ENCODE measurements around the gene TMEM45B. TPM values are rescaled to one million over a fixed set of nuclear protein-coding genes. Genes with fewer than 3 reads are reported as not detected.
"Not testable (repeated sequence)": the region's sequence is repeated elsewhere in the genome, so short reads cannot be mapped to it uniquely, and the experiment has no call there.

TMEM45B gene
- total RNA-seq, 1 donor from 2014 or later, result 0.10 TPM

DNA sequence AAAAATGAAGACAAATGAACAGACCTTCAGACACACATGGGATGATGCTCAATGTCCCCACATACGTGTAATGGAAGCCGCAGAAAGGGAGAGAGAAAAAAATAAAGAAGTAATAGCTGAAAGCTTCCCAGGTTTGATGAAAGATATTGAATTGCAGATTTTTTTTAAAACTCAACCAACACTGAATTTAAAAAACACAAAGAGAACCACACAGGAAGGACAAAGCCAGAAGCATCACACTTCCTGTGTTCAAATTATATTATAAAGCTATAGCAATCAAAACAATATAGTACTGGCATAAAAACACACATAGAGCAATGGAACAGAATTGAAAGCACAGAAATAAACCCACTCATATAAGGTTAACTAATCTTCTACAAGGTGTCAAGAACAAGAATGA, 26.5 kb downstream of the TMEM45B start:
- intact Hi-C loops (cut with micrococcal nuclease), result no loop called here
- no peak for DNase-seq
- no peak for ATAC-seq

DNA sequence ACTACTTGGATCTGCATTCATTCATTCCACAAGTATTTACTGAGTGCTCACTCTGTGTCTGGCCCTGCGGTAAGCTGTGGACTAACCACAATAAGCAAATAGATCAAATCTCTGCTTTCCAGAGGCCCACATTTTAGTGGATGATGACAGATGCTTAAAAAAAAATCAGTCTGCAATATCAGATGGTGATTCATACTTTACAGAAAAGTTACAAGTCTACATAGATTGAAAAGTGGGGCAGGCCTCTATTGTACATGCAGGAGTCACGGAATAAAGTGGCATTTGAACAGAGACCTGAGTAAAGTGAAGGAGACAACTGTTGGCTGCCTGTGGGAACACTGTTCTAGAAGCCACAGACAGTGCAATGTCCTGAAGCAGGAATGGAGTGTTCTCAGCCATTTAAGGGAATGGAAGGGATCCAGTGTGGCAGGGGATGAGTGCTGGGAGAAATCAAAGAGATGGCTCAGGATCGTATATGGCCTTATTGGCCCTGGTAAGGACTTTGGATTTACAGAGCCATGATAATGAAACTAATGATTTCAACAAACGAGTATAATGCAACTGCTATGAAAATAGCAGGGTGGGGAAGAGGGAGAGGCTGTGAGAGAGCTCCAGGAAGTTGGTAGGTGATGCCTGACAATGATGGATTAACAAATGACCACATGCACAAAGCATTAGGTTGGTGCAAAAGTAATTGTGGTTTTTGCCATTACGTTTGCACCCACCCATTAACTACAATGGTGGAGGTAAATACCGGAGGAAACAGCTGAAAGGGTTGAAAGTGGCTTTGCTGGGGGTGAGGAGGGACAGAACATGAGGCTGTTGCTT, 31.1 kb downstream of the TMEM45B start:
- ATAC-seq (peak; percentile 58), DNase-seq (no peak)
- intact Hi-C loops (cut with micrococcal nuclease), result no loop called here

- not testable (repeated sequence) for ATAC-seq, DNase-seq
Observed at GRCh38 chr11:129847361-129847760, 31.7 kb downstream of the TMEM45B start.

GRCh38 chr11:129849447-129850130, 33.9 kb downstream of the TMEM45B start:
- ATAC-seq (no peak), DNase-seq (no peak)
- intact Hi-C loops (cut with micrococcal nuclease), result no loop called here

More at GRCh38 chr11:129847361-129847760, 31.7 kb downstream of the TMEM45B start:
- intact Hi-C loops (cut with micrococcal nuclease), result not testable (repeated sequence)

GRCh38 chr11:129852125-129852740, 36.6 kb downstream of the TMEM45B start:
- no peak for ATAC-seq
- DNase-seq, result no peak
- intact Hi-C loops (cut with micrococcal nuclease), result no loop called here

DNA sequence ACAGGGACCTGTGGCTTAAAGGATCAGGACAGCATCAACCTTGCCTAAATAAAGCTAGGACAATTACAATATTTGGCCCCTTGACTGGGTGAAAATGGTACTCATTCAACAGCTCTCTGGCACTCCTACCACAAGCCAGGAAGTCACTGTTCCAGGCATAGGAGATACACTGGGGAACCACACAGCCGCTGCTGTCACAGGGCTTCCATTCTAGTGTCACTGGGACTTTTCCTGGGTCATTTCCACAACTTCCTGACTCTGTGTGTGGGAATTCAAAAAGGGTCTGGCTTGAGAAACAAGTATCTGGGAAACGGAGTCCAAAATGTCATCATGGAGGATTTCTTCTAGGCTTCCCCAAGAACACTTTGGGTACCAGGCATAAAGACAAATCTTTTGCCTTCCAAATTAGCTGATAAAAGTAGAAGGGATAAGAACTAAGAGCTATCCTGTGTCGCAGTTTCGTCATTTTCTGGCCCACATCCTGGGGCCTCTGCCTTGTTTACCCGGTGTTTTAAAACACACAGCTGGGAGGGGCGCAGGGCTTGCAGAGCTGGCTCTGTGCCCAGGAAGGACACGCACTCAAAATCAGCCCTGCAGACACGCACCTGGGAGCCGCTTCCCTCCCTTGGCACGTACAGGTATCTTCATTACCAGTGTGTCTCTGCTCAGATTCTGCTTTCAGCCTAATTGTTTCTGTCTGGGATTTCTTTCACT, 38.0 kb downstream of the TMEM45B start:
- DNase-seq, result peak; percentile 51
- peak; percentile 54 for ATAC-seq
- intact Hi-C loops (cut with micrococcal nuclease), result no loop called here

GRCh38 chr11:129854232-129854805, 38.7 kb downstream of the TMEM45B start:
- DNase-seq (no peak), ATAC-seq (no peak)
- intact Hi-C loops (cut with micrococcal nuclease), result no loop called here

- no peak for DNase-seq
- no peak for ATAC-seq
- intact Hi-C loops (cut with micrococcal nuclease), result no loop called here
Observed at GRCh38 chr11:129855086-129855485, 39.4 kb downstream of the TMEM45B start.

- intact Hi-C loops (cut with micrococcal nuclease), result no loop called here
- ATAC-seq, result no peak
- DNase-seq, result no peak
Observed at GRCh38 chr11:129856036-129856435, 40.4 kb downstream of the TMEM45B start.

- intact Hi-C loops (cut with micrococcal nuclease), result no loop called here
- ATAC-seq, result peak; percentile 88
- peak; percentile 58 for DNase-seq
Observed at GRCh38 chr11:129861702-129862522, 46.3 kb downstream of the TMEM45B start.

- intact Hi-C loops (cut with micrococcal nuclease), result no loop called here
- ATAC-seq (no peak), DNase-seq (no peak)
Observed at GRCh38 chr11:129864811-129865210, 49.2 kb downstream of the TMEM45B start.

DNA sequence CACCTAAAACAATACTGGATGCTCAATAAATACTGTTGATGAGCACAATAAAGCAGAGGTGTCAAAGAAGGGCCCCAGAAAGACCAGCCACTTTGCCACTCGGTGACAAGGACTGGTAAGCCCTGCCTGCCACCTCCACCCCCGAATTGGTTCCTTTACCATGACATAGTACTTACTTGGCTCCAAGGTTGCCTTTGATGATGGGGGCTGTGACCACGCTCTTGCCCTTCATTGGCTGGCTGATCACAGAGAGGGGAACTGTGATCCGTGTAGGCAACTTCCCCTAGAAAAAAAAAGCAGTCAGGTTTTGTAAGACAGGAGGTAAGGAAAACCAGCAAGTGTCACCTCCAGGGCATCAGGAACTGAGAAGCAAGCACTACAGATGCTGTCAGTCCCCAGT, 50.1 kb downstream of the TMEM45B start:
- intact Hi-C loops (cut with micrococcal nuclease), result no loop called here
- no peak for DNase-seq
- ATAC-seq, result no peak

- intact Hi-C loops (cut with micrococcal nuclease), result no loop called here
- peak; percentile 53 for ATAC-seq
Observed at GRCh38 chr11:129866311-129866710, 50.7 kb downstream of the TMEM45B start.

GRCh38 chr11:129868626-129869025, 53.0 kb downstream of the TMEM45B start:
- DNase-seq; ATAC-seq; intact Hi-C loops (cut with micrococcal nuclease): not testable (repeated sequence)

More at GRCh38 chr11:129866311-129866710, 50.7 kb downstream of the TMEM45B start:
- DNase-seq, result no peak

- intact Hi-C loops (cut with micrococcal nuclease), result no loop called here
- peak; percentile 58 for ATAC-seq
- DNase-seq, result no peak
Observed at GRCh38 chr11:129871914-129872313, 56.3 kb downstream of the TMEM45B start.

DNA sequence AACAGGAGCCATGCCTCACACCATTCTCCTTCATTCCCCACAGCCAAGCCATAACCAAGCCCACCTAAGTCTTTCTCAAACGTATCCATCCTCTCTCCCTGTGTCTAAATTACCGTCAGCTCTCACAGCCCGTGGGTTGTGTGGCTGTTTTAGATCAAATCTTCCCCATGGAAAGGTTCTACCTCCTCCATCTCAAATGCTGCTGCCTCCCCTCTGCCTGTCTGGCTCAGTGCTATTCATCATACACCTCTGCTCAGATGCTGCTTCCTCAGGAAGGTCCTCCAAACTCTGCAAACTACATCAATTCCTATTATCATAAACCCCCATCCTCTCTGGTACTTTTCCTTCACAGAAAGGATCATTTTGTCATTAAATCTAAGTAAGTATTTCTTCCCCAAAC, 64.7 kb downstream of the TMEM45B start:
- ATAC-seq, result no peak

DNA sequence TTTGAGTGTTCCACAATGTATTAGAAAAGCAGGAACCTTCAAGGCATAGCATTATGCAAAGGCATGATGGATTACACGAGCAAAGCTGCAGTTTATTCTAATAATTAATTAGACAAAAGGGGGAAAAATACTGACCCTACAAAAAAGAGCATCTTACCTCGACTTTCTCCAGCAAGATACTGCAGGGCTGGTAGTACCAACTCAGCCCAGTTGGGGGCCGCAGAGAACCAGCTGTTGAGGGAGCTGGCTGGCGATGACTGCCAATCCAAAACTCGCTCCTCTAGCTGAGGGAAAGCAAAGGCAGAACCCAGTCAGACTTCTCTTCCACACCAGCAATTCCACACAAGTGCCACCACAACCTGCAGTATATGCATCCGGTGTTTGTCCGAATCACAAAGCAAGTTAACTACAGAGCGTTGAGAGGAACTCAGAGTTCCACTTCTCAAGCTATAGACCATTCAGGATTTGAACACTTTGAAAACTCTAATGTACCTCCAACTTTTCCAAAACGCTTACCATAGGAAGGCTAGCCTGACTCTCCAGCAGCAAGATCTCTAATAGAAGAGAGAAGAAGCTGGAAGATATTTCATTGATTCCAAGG, 66.0 kb downstream of the TMEM45B start:
- ATAC-seq, result no peak
- intact Hi-C loops (cut with micrococcal nuclease), result no loop called here
- DNase-seq, result no peak

More for the DNA sequence above, 64.7 kb downstream of the TMEM45B start:
- intact Hi-C loops (cut with micrococcal nuclease), result no loop called here
- DNase-seq, result no peak

GRCh38 chr11:129884581-129884980, 68.9 kb downstream of the TMEM45B start:
- DNase-seq (no peak), ATAC-seq (no peak)
- intact Hi-C loops (cut with micrococcal nuclease), result no loop called here
